DND-41 (cell line): ENCODE data around the gene ZFYVE26.

ENCODE experiments used
- CTCF ChIP-seq: IDR thresholded peaks from 2 replicates; pipeline ENCODE4 v1.5.1; 2012; ENCODE audit warnings: borderline replicate concordance, low read length, moderate library complexity, mild to moderate bottlenecking; ENCODE audit not compliant: poor library complexity, severe bottlenecking; ENCODE audit errors: extremely low read depth
- EZH2 ChIP-seq: IDR thresholded peaks from 3 replicates; pipeline ENCODE4 v1.6.1; 2012; ENCODE audit warnings: borderline replicate concordance, low read depth, mild to moderate bottlenecking, moderate library complexity, low read length, inconsistent platforms; ENCODE audit not compliant: severe bottlenecking

DNA sequence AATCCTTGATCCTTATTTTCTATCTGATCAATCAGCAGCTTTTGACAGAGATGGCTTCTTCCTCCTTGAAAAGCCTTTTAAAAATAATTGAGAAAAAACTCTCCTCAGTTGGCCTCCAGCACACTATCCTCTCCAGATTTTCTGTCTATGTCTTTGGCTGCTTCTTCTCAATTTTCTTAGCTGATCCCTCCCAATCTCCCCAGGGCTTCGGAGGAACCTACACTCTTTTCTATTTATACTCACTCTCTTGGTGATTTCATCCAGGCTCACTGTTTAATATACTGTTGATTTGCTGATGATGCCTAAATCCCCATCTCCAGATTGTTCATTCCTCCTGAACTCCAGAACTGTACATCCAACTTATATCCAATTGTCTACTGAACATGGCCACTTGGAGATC lies 59.9 kb downstream of the ZFYVE26 start:
- TF ChIP-seq CTCF (no peak), EZH2 (no peak)
